Naive B cell (primary cell): ENCODE data around the gene IDUA. TPM values are rescaled to one million over a fixed set of nuclear protein-coding genes. Genes with fewer than 3 reads are reported as not detected.
"Not testable (repeated sequence)": the region's sequence is repeated elsewhere in the genome, so short reads cannot be mapped to it uniquely, and the experiment has no call there.

Experiments used
- ATAC-seq, 2 donors: fragments of 150-1000 bp; cut with Tn5 transposase; 2 replicates each; pipeline ENCODE4 v1.10.0; 2021; ENCODE audit warnings: low read depth in 2 of 2, mild to moderate bottlenecking in 2 of 2, moderate library complexity in 2 of 2
- DNase-seq: peaks from one replicate; pipeline ENCODE4 v3.0.0; 2022
- H3K27ac Mint-ChIP-seq, 6 donors: one replicate each; pipeline ENCODE4 v1.8.0; 2020 to 2022; ENCODE audit warnings: mild to moderate bottlenecking in 6 of 6, mixed read lengths in 6 of 6, moderate library complexity in 5 of 6, inconsistent platforms in 2 of 6
- H3K27me3 Mint-ChIP-seq, 3 donors: one replicate each; pipeline ENCODE4 v1.8.0; 2021 to 2022; ENCODE audit warnings: mixed read lengths in 3 of 3, mild to moderate bottlenecking in 1 of 3
- H3K36me3 Mint-ChIP-seq, 2 donors: one replicate each; pipeline ENCODE4 v1.8.0; 2020 to 2022; ENCODE audit warnings: mixed read lengths in 2 of 2, inconsistent platforms in 1 of 2, mild to moderate bottlenecking in 1 of 2
- H3K4me1 Mint-ChIP-seq, 3 donors: one replicate each; pipeline ENCODE4 v1.8.0; 2020 to 2022; ENCODE audit warnings: mixed read lengths in 3 of 3, inconsistent platforms in 1 of 3, mild to moderate bottlenecking in 1 of 3, moderate library complexity in 1 of 3
- H3K4me3 Mint-ChIP-seq, 8 donors: one replicate each; pipeline ENCODE4 v1.8.0; 2020 to 2022; ENCODE audit warnings: mild to moderate bottlenecking in 8 of 8, mixed read lengths in 8 of 8, moderate library complexity in 8 of 8, inconsistent platforms in 2 of 8
- H3K9me3 Mint-ChIP-seq, 7 donors: one replicate each; pipeline ENCODE4 v1.8.0; 2020 to 2022; ENCODE audit warnings: mixed read lengths in 7 of 7, mild to moderate bottlenecking in 5 of 7, inconsistent platforms in 2 of 7, moderate library complexity in 1 of 7
- polyA plus RNA-seq, 6 donors: library from polyadenylated mRNA; unstranded; fragments of 300-500 nt; fragmentation: Illumina TruSeq; gene quantifications; one replicate each; pipeline ENCODE4 v1.2.3, GENCODE V29; 2021; ENCODE audit warnings: low read depth in 6 of 6

Gene IDUA
- polyA plus RNA-seq, 6 donors from 2014 or later: 2.2 to 8.3 (median 3.3) TPM

DNA sequence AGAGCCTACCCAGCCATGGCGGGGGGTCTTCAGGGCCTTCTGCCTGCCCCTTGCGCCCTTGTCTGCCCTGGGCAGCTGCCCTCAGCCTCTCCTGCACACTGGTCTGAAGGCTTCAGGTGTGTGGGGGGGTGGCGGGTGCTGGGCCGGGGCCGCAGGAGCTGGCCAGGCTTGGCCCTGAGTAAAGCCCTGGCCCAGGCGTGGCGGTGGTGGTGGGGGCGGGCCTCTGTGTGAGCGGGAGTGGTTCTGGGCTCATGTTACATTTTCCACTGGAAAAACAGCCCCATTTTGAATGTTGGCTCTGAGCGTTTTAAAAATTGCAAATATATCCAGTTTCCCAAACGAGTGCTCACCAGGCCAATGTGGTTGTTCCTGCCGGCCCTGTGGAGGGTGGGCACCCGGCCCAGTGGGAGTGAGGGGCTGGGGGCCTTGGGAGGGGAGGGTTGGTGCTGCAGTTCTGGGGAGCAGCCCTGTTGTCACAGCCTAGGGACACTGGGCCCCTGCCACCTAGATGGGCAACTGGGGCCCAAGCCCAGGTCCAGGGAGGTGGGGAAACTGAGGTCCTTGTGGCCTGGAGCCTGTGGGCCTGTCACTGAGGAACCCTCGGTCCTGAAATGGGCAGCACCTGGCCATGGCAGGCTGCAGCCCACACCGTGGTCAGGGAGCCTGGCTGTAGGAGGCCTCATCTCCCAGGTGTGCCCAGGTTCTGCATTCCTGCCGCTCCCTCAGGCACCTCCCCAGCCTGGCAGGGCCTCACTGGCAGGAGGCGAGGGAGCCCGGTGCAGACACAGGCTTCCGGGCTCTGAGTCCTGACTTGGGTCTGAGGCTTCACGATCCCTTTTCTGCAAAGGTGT is 52.9 kb downstream of the IDUA start:
- Mint-ChIP-seq H3K9me3 (no peaks in the 10 kb centered on the region), H3K4me3 (no peak overlapping the region), H3K36me3 (no peaks in the 10 kb centered on the region), H3K4me1 (peaks cover 0 to 4% (median 0%) of the 10 kb centered on the region in 3 donors), H3K27ac (no peak overlapping the region), H3K27me3 (peaks cover 4 to 16% (median 11%) of the 10 kb centered on the region in 3 donors)
- ATAC-seq (no peak), DNase-seq (no peak)

DNA sequence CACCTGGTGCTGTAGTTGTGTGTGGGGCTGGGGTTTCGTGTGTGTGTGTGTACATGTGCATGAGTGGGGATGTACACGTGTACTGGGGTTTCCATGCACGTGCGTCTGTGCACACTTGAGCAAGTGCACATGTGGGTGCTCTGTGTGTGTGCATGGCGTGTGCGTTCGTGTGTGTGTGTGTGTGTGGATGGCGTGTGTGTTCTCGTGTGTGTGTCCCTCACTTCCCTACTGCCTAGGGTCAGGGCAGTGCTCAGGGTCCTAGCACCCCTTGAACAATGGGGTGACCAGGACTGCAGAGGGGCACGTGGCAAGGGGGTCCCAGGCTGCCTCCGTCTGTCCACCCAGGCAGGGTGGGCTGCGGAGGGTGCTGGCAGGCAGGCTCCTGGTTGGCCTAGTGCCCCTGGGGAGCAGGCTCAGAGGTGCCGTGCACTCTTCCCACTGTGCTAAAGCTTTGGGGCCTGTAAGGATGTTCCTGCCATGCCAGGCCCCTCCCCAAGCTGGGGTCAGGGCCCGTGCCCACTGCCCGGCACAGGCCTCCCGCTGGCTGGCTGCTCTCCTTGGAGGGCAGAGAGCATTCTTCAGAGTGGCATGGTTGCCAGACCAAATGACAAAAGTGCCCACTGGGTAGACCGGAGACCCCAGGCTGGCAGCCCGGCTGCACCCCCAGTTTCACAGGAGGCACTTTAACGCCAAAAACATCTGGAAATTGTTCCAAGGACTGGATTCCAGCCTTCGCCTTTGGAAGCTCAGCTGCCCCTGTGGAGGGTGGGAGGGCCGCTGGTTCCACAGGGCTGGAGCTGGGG is 53.7 kb downstream of the IDUA start:
- ATAC-seq: no peak
- H3K9me3 Mint-ChIP-seq: no peaks in the 10 kb centered on the region
- peaks cover 0 to 4% (median 0%) of the 10 kb centered on the region in 3 donors for H3K4me1 Mint-ChIP-seq
- H3K27me3 Mint-ChIP-seq: peaks cover 9 to 23% (median 19%) of the 10 kb centered on the region in 3 donors
- DNase-seq: no peak
- no peak overlapping the region for H3K4me3 Mint-ChIP-seq
- H3K27ac Mint-ChIP-seq: no peak overlapping the region
- no peaks in the 10 kb centered on the region for H3K36me3 Mint-ChIP-seq

DNA sequence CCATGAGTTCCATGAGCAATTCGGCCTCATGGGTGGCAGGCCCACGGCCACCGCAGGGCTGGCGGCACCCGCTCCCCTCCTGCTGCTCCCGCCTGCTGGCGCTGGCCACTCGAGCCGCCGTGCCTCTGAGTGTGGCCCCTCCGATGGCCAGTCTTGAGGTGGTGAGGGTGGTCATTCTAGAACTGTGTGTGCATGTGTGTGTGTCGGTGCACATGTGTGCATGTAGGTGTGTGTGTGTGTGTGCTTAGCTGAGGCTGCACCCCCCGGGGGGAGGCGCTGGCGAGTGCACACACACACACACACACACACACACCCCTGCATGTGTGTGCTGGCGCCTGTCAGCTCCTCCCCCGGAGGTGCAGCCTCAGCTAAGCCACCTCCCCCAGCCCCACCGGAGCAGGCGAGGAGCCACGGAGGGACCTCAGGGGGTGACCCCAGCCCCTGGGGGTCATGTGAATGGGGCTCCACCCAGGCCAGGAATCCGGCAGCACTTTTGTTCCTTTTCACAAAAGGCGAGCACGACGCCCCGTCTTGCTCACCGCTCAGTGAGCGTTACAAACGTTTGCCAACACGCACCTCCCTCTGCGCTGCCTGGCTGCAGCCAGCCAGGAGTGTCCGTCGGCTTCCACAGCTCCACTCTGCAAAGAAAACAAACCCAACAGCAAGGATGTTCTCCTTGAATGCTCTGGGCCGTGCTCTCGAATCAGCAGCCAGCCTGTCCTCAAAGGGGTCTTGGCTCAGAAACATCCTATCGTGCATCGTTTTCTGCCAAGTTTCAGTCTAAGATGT is 54.5 kb downstream of the IDUA start:
- Mint-ChIP-seq H3K4me1 (peaks cover 0 to 4% (median 0%) of the 10 kb centered on the region in 3 donors), H3K27ac (no peak overlapping the region), H3K4me3 (no peak overlapping the region), H3K9me3 (no peaks in the 10 kb centered on the region), H3K36me3 (no peaks in the 10 kb centered on the region), H3K27me3 (peaks cover 9 to 26% (median 23%) of the 10 kb centered on the region in 3 donors)
- ATAC-seq (no peak), DNase-seq (no peak)

- H3K4me3 Mint-ChIP-seq: no peak overlapping the region
Observed at GRCh38 chr4:1041936-1042330, 55.1 kb downstream of the IDUA start.

GRCh38 chr4:1042352-1043055 is 55.7 kb downstream of the IDUA start:
- Mint-ChIP-seq H3K9me3 (no peaks in the 10 kb centered on the region), H3K36me3 (peaks cover 0 to 7% of the 10 kb centered on the region in 2 donors), H3K27ac (no peak overlapping the region), H3K27me3 (peaks cover 11 to 37% (median 34%) of the 10 kb centered on the region in 3 donors), H3K4me3 (no peak overlapping the region), H3K4me1 (peaks cover 2 to 8% (median 3%) of the 10 kb centered on the region in 3 donors)
- DNase-seq: no peak
- ATAC-seq: no peak

More at GRCh38 chr4:1041936-1042330, 55.1 kb downstream of the IDUA start:
- no peak overlapping the region for H3K27ac Mint-ChIP-seq
- peaks cover 0 to 8% (median 2%) of the 10 kb centered on the region in 3 donors for H3K4me1 Mint-ChIP-seq
- H3K36me3 Mint-ChIP-seq: peaks cover 0 to 5% of the 10 kb centered on the region in 2 donors
- no peaks in the 10 kb centered on the region for H3K9me3 Mint-ChIP-seq
- DNase-seq: no peak
- no peak for ATAC-seq
- H3K27me3 Mint-ChIP-seq: peaks cover 9 to 31% (median 29%) of the 10 kb centered on the region in 3 donors

GRCh38 chr4:1043162-1043561 is 56.3 kb downstream of the IDUA start:
- ATAC-seq (no peak), DNase-seq (no peak)

GRCh38 chr4:1043651-1044468 is 57.0 kb downstream of the IDUA start:
- Mint-ChIP-seq H3K4me3 (no peak overlapping the region), H3K4me1 (peaks cover 3 to 12% (median 8%) of the 10 kb centered on the region in 3 donors), H3K36me3 (peaks cover 0 to 7% of the 10 kb centered on the region in 2 donors), H3K27me3 (peaks cover 19 to 49% (median 48%) of the 10 kb centered on the region in 3 donors), H3K27ac (no peak overlapping the region), H3K9me3 (no peaks in the 10 kb centered on the region)
- no peak for ATAC-seq
- DNase-seq: no peak

More at GRCh38 chr4:1043162-1043561, 56.3 kb downstream of the IDUA start:
- Mint-ChIP-seq H3K27ac (no peak overlapping the region), H3K4me3 (no peak overlapping the region), H3K4me1 (peaks cover 2 to 8% (median 7%) of the 10 kb centered on the region in 3 donors), H3K27me3 (peaks cover 15 to 43% (median 41%) of the 10 kb centered on the region in 3 donors), H3K36me3 (peaks cover 0 to 7% of the 10 kb centered on the region in 2 donors), H3K9me3 (no peaks in the 10 kb centered on the region)

DNA sequence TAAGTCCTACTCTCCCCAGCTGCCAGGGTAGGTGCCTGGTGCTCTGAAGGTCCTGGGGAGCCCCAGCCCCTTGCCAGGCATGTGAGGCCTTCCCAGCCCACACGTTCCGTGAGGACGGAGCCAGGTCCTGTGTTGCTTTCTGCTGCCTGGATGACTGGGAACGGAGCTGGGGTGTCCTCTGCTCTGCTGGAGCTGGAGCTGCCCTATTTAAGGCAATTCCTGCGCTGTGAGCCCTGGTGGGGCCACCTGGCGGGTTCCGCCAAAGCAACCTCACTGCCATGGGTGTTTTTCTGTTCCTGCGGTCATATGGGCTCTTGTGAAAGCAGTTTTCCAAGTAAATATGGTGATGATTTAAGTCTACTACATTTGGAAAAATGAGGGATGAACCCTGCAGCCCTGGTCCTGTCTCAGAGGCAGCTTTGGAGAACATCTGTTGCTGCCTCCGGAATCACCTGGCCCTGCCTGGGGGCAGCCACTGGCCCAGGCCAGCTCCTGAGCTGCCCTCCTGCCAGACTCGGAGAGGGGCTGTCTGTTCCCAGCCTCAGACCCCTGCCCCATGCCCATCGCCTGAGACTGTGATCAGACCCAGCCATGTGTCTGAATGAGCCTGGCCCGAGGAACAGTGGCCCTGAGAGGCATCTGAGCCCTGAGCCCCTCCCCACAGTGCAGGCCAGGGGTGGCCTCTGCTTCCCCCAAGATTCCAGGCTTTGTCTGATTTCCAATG is 57.8 kb downstream of the IDUA start:
- ATAC-seq (no peak), DNase-seq (no peak)
- H3K36me3 Mint-ChIP-seq: peaks cover 0 to 7% of the 10 kb centered on the region in 2 donors
- peaks cover 7 to 18% (median 15%) of the 10 kb centered on the region in 3 donors for H3K4me1 Mint-ChIP-seq
- no peak overlapping the region for H3K4me3 Mint-ChIP-seq
- no peak overlapping the region for H3K27ac Mint-ChIP-seq
- H3K27me3 Mint-ChIP-seq: peaks cover 23 to 57% (median 55%) of the 10 kb centered on the region in 3 donors
- no peaks in the 10 kb centered on the region for H3K9me3 Mint-ChIP-seq

GRCh38 chr4:1045193-1045594 is 58.4 kb downstream of the IDUA start:
- H3K4me3 Mint-ChIP-seq: no peak overlapping the region
- H3K36me3 Mint-ChIP-seq: peaks cover 0 to 7% of the 10 kb centered on the region in 2 donors
- no peak for ATAC-seq
- peaks cover 7 to 18% (median 15%) of the 10 kb centered on the region in 3 donors for H3K4me1 Mint-ChIP-seq
- DNase-seq: no peak
- peaks cover 23 to 57% (median 55%) of the 10 kb centered on the region in 3 donors for H3K27me3 Mint-ChIP-seq
- H3K9me3 Mint-ChIP-seq: no peaks in the 10 kb centered on the region
- no peak overlapping the region for H3K27ac Mint-ChIP-seq

GRCh38 chr4:1045595-1046201 is 58.9 kb downstream of the IDUA start:
- DNase-seq (no peak), ATAC-seq (no peak)
- peaks cover 23 to 57% (median 55%) of the 10 kb centered on the region in 3 donors for H3K27me3 Mint-ChIP-seq
- no peak overlapping the region for H3K4me3 Mint-ChIP-seq
- H3K9me3 Mint-ChIP-seq: no peaks in the 10 kb centered on the region
- H3K4me1 Mint-ChIP-seq: peaks cover 7 to 18% (median 15%) of the 10 kb centered on the region in 3 donors
- H3K36me3 Mint-ChIP-seq: peaks cover 0 to 7% of the 10 kb centered on the region in 2 donors
- H3K27ac Mint-ChIP-seq: peak overlapping the region in 2 of 6 donors; percentile 32 to 41

- DNase-seq, H3K36me3 Mint-ChIP-seq, ATAC-seq, H3K9me3 Mint-ChIP-seq: not testable (repeated sequence)
- peak overlapping the region in 2 of 8 donors; percentile 32 to 78 for H3K4me3 Mint-ChIP-seq
- peak overlapping the region in 4 of 6 donors; percentile 39 to 89 (median 76) for H3K27ac Mint-ChIP-seq
- H3K4me1 Mint-ChIP-seq: peaks cover 7 to 18% (median 15%) of the 10 kb centered on the region in 3 donors
- peaks cover 23 to 61% (median 55%) of the 10 kb centered on the region in 3 donors for H3K27me3 Mint-ChIP-seq
Observed at GRCh38 chr4:1046581-1047011, 59.8 kb downstream of the IDUA start.
